Stimulated activated CD8-positive, alpha-beta memory T cell treated with anti-CD3 and anti-CD28 coated beads, Interleukin-4, amount 100 ng/mL, for 24 hours (primary cell): ENCODE measurements around the gene TCEANC2.
A peak's percentile ranks its signal among the peaks of the same experiment; 100 is the strongest.
"Not testable (repeated sequence)": the region's sequence is repeated elsewhere in the genome, so short reads cannot be mapped to it uniquely, and the experiment has no call there.

Experiments used
- DNase-seq: peaks from one replicate; pipeline ENCODE4 v3.0.0-alpha.2; 2020; ENCODE audit warnings: low read depth

TCEANC2 gene

DNA sequence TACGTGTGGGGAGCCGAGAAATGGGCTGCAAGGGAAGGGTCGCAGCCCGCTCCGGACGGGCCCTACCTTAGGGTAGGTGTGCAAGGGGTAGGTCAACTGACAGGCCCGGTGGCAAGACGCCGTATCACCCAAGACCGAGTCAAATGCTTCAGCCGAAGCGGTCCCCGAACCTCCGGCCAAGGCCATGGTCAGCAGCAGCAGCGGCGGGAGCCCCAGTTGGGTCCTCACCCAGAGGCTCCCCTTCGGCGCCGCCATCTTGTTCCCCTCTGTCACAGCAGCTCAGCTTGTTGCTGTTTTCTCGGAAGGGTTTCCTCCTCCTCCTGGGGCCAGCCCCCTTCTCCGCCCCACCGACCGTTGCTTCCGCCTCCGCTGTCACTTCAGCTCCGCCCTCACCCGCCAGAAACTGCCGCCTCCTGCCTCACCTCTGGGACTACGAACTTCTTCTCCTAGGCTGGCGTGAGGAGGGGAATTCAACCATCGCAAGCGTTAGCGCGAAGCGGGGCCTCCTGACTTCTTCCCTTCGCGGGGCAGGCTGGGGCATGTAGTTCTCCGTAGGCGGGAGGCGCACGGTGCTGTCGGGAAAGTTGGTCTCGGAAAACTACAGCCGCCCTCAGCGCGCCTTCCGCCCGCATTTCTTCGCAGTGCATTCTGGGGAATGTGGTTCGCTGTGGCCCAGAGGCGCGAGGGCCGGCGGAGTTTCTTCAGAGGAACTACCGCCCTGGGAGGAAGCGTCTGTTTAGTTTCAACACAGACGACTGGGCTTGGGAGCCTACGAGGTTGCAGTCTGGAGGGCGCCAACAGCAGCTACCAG, at the start of gene TCEANC2, which contains the start of gene TMEM59:
Gene TCEANC2, plus strand, starts transcription at position 675 of the 811 bp plus-strand sequence. CDS start 815 bp downstream, outside the sequence.
Gene TMEM59, minus strand, starts transcription at position 271 of the 811 bp plus-strand sequence. Its CDS starts 16 bp downstream, at position 255.
- peak; percentile 95 for DNase-seq

- not testable (repeated sequence) for DNase-seq
These were observed 49.5 kb upstream of the TCEANC2 start for GRCh38 chr1:54003750-54004480.

- DNase-seq: no peak
These were observed 48.8 kb upstream of the TCEANC2 start for GRCh38 chr1:54004481-54005049.

- DNase-seq: no peak
These were observed 46.9 kb upstream of the TCEANC2 start for GRCh38 chr1:54006508-54006907.

- no peak for DNase-seq
These were observed 45.8 kb upstream of the TCEANC2 start for GRCh38 chr1:54007613-54008012.

DNA sequence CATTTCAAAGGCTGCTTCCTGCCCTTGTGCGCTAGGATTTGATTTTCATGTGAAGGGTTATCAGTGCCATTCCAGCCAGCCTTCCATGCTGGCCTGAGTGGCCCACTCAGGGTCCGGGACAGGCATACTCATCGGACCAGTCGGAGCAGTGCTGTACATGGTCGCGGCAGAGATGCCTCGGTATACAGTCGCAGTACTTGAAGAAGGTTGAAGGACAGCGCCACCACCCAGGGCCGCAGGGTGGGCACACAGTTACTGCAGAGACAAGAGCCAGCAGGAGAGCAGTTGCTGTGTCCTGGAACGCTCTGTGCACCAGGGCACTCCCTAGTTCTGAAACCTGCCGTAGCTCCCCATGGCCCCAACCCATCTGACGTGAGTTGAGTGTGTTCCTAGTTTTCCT, 44.5 kb upstream of the TCEANC2 start:
- DNase-seq: no peak

GRCh38 chr1:54009406-54009805, 44.0 kb upstream of the TCEANC2 start:
- no peak for DNase-seq

DNA sequence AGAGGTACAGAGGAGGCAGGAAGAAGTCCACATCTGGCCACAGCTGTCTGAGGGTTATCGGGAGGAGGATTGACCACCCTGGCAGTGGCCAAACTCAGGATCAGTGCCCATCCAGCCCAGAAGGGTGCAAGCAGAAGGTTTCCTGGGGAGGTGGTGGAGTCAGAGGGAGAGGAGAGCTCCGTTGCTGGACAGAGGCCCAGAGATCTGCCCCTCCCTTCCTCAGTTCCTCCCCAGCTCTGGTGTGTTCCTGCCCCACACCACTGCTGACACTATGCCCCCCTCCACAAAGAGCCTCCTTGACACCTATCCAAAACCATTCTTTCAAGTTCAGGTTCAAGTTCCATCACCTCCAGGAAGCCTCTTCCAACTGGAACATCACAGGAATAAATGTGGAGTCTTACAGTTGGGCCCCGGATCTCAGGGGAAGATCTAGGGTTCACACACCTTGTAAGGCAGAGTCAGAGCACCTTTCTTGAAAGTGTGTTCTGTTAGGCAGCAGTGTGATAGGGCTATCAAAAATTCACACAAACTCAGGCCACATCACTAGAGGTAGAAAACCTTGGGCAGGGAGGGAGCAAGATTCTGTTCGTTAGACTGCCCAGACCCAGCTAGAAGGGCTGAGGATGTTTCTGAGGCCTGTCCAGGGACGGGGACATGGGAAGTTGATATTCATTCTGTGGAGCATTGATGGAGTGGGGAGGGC, 42.8 kb upstream of the TCEANC2 start:
- no peak for DNase-seq

- DNase-seq: no peak
These were observed 41.9 kb upstream of the TCEANC2 start for GRCh38 chr1:54011316-54012007.

- no peak for DNase-seq
These were observed 41.4 kb upstream of the TCEANC2 start for GRCh38 chr1:54012008-54012325.

- no peak for DNase-seq
These were observed 40.5 kb upstream of the TCEANC2 start for GRCh38 chr1:54012863-54013262.

- no peak for DNase-seq
These were observed 39.9 kb upstream of the TCEANC2 start for GRCh38 chr1:54013393-54014008.

DNA sequence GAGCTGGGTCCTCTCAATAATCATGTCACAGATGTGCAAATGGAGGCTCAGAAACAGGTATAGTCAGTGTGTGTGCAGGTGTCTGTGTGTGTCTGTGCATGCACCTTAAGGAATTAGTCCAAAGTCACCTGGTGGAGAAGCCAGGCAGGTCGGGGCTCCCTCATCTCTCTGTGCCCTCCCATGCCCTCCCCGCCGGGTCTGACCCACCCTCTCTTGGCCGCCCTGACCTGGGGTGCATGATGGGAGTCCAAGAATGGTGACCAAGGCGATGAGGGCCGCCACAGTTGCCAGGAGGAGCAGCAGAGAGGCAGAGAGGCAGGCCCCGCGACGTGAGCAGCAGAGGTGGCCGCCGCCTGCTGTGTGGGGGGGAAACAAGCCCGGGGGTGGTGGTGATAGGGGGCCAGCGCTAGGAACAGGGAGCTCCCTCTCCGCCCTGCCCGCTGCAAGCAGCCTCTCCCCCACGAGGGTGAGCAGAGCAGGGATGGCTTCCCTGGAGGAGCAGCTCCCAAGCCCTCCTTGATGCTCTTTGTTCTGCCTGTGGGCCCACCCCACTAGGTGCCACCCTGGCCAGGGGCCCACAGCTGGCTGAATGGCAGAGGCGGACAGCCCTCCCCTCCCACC, 39.3 kb upstream of the TCEANC2 start:
- DNase-seq: no peak

DNA sequence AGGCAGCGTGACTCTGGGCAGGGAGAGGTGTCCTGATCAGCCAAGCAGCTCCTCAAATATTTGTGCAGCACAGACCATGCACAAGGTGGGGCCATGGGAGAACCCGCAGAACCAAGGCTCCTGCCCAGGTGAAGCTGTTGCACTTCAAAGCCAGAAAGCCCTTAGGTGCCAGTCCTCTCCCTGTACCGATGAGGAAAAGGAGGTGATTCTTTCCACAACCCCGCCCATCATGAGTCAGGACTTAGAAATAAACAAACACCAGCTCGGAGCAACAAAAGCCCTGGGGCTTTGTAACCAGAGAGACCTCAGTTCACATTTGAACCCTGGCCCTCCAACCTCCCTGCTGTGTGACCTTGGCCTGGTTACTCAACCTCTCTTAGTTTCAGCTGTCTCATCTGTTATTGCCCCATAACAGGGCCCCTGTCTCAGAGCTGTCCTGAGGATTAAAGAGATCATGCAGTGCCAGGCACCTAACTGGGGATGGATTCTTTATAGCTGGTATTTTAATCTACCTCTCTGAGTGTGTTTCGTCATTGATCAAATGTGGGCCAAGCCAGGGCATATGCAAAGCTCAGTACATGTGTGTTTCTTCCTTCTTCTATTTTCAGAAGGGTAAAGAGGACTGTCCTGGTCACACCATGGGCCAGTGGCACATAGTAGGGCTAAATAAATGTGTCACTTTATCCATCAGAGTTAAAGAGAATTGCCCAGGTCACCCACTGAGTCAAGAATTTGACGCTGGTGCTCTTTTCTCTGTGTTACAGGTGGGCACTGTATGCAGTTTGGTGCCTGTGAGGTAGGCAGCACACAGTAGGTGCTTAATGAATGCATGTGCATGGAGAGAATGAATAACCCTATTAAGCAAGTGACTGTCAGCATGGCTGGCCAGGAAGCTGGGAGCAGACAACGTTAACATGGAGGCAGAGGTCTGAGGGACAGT, 36.8 kb upstream of the TCEANC2 start:
- no peak for DNase-seq

DNA sequence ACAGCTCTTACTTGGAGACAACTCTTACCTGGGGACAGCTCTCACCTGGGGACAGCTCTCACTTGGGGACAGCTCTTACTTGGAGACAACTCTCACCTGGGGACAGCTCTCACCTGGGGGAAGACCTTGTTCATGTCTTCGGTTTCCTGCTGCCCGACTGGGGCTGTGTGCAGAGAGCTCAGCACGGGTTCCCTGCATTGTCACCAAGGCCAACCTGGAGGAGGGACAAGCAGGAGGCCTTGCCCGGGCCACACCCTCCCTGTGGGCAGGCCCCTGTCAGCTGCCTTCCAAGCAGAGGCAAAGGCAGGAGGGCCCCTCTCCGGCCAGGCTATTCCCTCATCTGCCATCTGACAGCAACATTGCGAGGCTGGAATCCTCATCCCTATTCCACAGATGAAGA, 35.4 kb upstream of the TCEANC2 start, which contains the start of gene LDLRAD1:
Gene LDLRAD1, minus strand, starts transcription at position 208 of the 400 bp plus-strand sequence. Its CDS starts 74 bp downstream, at position 134.
- no peak for DNase-seq

DNA sequence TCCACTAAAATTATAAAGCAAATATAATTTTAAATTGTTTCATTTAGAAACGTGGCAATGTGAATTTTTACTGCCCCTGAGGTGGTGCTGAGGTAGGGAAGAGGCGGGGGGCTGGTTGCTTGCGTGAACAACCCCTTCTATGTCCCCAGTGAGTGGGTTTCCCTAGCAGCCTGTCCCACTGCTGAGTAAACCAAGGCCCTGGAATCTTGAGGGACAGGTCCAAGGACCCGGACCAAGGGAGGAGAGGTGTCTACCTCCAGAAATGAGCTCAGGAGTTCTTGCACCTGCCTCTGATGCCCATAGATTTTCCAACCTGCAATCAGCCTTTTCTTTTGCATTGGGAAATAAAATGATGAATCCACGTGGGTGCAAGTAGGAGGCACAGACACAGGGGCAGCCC, 34.8 kb upstream of the TCEANC2 start:
- DNase-seq: no peak

- DNase-seq: not testable (repeated sequence)
These were observed 33.7 kb upstream of the TCEANC2 start for GRCh38 chr1:54019562-54020176.

DNA sequence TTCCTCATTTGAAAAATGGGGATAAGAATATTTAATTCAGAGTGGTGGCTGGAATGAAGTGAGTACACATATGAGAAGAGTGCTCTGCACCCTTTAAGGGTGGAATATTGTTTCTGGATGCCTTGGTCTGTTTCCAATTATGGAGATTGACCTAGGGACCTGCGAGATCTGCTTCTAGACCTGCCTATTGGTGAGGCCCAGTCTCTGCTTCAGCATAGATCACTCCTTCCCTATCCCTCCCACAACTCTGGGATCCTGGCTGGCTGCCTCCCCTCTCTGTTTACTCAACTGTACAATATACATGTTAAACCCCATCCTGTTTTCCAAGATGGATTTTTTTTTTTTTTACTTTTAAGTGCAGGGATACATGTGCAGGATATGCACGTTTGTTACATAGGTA, 29.1 kb upstream of the TCEANC2 start:
- DNase-seq: no peak

- not testable (repeated sequence) for DNase-seq
These were observed 28.6 kb upstream of the TCEANC2 start for GRCh38 chr1:54024811-54025210.
